Measurements from ENCODE around the gene SCN5A. TPM values are rescaled to one million over a fixed set of nuclear protein-coding genes. Genes with fewer than 3 reads are reported as not detected.

Gene SCN5A
- total and polyA plus RNA-seq, 2 of the 8 experiments (the other 6 are each of a cell fraction or from before 2014, with no cell fraction given) = 4.8 to 11.4 TPM

DNA sequence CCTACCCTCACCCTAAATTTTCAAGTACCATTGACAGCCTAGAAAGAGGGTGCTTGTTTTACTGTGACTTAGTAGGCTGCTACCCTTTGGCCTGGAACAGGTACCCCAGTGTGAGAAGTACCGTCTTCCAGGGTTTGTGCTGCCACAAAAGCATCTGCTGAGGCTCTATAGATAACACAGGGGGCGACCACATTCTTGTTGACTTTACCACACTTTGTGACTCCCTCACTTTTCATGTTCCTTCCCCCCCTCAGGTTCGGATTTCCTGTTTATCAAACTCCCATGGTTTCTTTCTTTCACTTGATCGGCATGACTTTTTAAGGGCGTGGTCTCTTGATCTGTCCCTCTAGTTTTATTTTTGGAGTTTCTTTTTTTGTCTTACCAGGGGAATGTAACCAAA lies 129.8 kb downstream of the SCN5A start:
- 14% methylated on average over 5 of the region's 5 CpGs; no CpG with 5 or more reads in 1 of the 2 experiments for WGBS, 2 experiments (ENCODE audit: extremely low coverage in 1 of 2, insufficient coverage in 1 of 2, insufficient read length in 1 of 2, insufficient replicate concordance in 2 of 2, low coverage in 1 of 2, low lambda C conversion rate in 2 of 2, missing lambda C conversion rate in 1 of 2)
- TF ChIP-seq JUN (IDR thresholded peaks at IDR 0.05; ENCODE audit: low read depth, low read length) (no peak), TEAD4 (IDR thresholded peaks at IDR 0.05; ENCODE audit: low read depth, low read length) (peak; percentile 52; the same call in 1 of the 2 replicates), POU5F1 (IDR thresholded peaks at IDR 0.05; ENCODE audit: low read depth, low read length) (no peak), TCF12 (IDR thresholded peaks at IDR 0.05; ENCODE audit: low read depth, low read length) (0 out of 2 replicates have a peak, but pooled peaks have one; percentile 45), SP1 (IDR thresholded peaks at IDR 0.05; ENCODE audit: low read depth, low read length) (0 out of 2 replicates have a peak, but pooled peaks have one; percentile 35)
- TF ChIP-seq, protein P1, sequence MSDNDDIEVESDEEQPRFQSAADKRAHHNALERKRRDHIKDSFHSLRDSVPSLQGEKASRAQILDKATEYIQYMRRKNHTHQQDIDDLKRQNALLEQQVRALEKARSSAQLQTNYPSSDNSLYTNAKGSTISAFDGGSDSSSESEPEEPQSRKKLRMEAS (IDR thresholded peaks at IDR 0.05) = peak; percentile 28; the same call in 1 of the 2 replicates
- Histone ChIP-seq H4K20me1 (replicated peaks in 1 of 2; ENCODE audit: control insufficient read depth in 1 of 2, insufficient read depth in 2 of 2, low read length in 2 of 2) (no peaks in the 10 kb centered on the region), H3K79me2 (ENCODE audit: control insufficient read depth in 1 of 2, insufficient read depth in 2 of 2, low read length in 2 of 2) (no peaks in the 10 kb centered on the region), H3K27me3 (replicated peaks in 1 of 4; ENCODE audit: control insufficient read depth in 3 of 4, extremely low read depth in 1 of 4, insufficient read depth in 3 of 4, low read length in 3 of 4) (no peaks in the 10 kb centered on the region), H2BK15ac (ENCODE audit: low read length) (no peak overlapping the region), H3K18ac (ENCODE audit: extremely low read depth, low read length) (no peak overlapping the region), H2AK5ac (ENCODE audit: low read depth, low read length) (no peak overlapping the region), H3K4me3 (ENCODE audit: extremely low read depth in 1 of 4, insufficient read depth in 2 of 4, low read depth in 3 of 4, low read length in 4 of 4) (no peak overlapping the region), H4K5ac (ENCODE audit: insufficient read length, low read depth, low read length) (no peak overlapping the region), H3K23me2 (ENCODE audit: low read depth, low read length) (no peaks in the 10 kb centered on the region), H3K56ac (replicated peaks; ENCODE audit: insufficient read length, low read depth, low read length) (no peak overlapping the region), H4K91ac (replicated peaks; ENCODE audit: insufficient read length, low read length) (no peak overlapping the region), H3K23ac (ENCODE audit: insufficient read length) (no peak overlapping the region), H3K4me1 (replicated peaks in 1 of 4; ENCODE audit: control insufficient read depth in 3 of 4, insufficient read depth in 4 of 4, low read length in 3 of 4) (peaks cover 0 to 19% (median 3%) of the 10 kb centered on the region in 4 experiments; a peak in 4 of 7 replicates), H3K9ac (replicated peaks in 1 of 4; ENCODE audit: extremely low read depth in 1 of 4, low read depth in 3 of 4, low read length in 3 of 4) (no peak overlapping the region), H4K8ac (ENCODE audit: extremely low read depth, insufficient read depth, low read length) (no peak overlapping the region), H3K79me1 (ENCODE audit: low read depth, low read length) (no peaks in the 10 kb centered on the region; the same call in 1 of the 2 replicates), H2BK12ac (ENCODE audit: low read depth, low read length) (no peak overlapping the region), H3K27ac (ENCODE audit: low read depth, low read length) (no peak overlapping the region), H2BK5ac (ENCODE audit: low read depth, low read length) (no peak overlapping the region), H3K14ac (ENCODE audit: insufficient read length) (no peak overlapping the region), H2AFZ (ENCODE audit: low read length) (no peak overlapping the region), H3K36me3 (ENCODE audit: control insufficient read depth in 2 of 4, insufficient read depth in 4 of 4, low read length in 3 of 4) (peaks cover 2 to 8% (median 5%) of the 10 kb centered on the region in 4 experiments), H2BK20ac (ENCODE audit: low read length) (no peak overlapping the region), H3K4me2 (ENCODE audit: insufficient read depth in 1 of 2, low read depth in 2 of 2, low read length in 2 of 2) (0 out of 4 replicates have a peak overlapping the region, but pooled peaks have one; percentile 3 to 36), H3K9me3 (ENCODE audit: insufficient read depth in 2 of 2, low read depth in 1 of 2, low read length in 1 of 2) (no peaks in the 10 kb centered on the region), H2BK120ac (replicated peaks; ENCODE audit: low read depth, low read length) (no peak overlapping the region), H3K4ac (replicated peaks; ENCODE audit: insufficient read length, low read depth, low read length) (no peak overlapping the region)
- CTCF ChIA-PET (ENCODE audit: partially characterized antibody) = interaction anchor here (0.6 to 12.5 kb wide), 16 partner anchors 9 to 324 kb away, joined by 3 to 318 read pairs (median 12); partner anchors contain the start of genes ACVR2B, EXOG and SCN5A
- FAIRE-seq = peak; percentile 19
- POLR2A ChIA-PET (ENCODE audit: partially characterized antibody) = interaction anchor here (1.1 to 2.0 kb wide), 2 partner anchors 14 to 23 kb away, joined by 3 to 8 read pairs; partner anchors contain the start of gene EXOG
- no peak for DNase-seq (ENCODE audit: low read depth in 1 of 2, low spot score in 2 of 2)
